ENCODE data around the gene GLI3.

GLI3 gene

GRCh38 chr7:42183547-42183946, 53.5 kb downstream of the GLI3 start:
- no peak overlapping the region for H3K4me3 ChIP-seq (ENCODE audit: low read length)
- DNase-seq (ENCODE audit: low read depth): no peak
- no peak for TF ChIP-seq CTCF (conservative IDR thresholded peaks at IDR 0.05; ENCODE audit: low read depth, low read length)

- no peak overlapping the region for H3K4me3 ChIP-seq (ENCODE audit: low read length)
- no peak for DNase-seq (ENCODE audit: low read depth)
- no peak for TF ChIP-seq CTCF (conservative IDR thresholded peaks at IDR 0.05; ENCODE audit: low read depth, low read length)
These were observed 55.4 kb downstream of the GLI3 start for GRCh38 chr7:42181566-42181965.

GRCh38 chr7:42180806-42181205, 56.2 kb downstream of the GLI3 start:
- H3K4me3 ChIP-seq (ENCODE audit: low read length): no peak overlapping the region
- no peak for DNase-seq (ENCODE audit: low read depth)
- no peak for TF ChIP-seq CTCF (conservative IDR thresholded peaks at IDR 0.05; ENCODE audit: low read depth, low read length)

- H3K4me3 ChIP-seq (ENCODE audit: low read length): no peak overlapping the region
- TF ChIP-seq CTCF (conservative IDR thresholded peaks at IDR 0.05; ENCODE audit: low read depth, low read length): no peak
- DNase-seq (ENCODE audit: low read depth): no peak
These were observed 60.3 kb downstream of the GLI3 start for GRCh38 chr7:42176724-42177101.

GRCh38 chr7:42175834-42176723, 60.9 kb downstream of the GLI3 start:
- TF ChIP-seq CTCF (conservative IDR thresholded peaks at IDR 0.05; ENCODE audit: low read depth, low read length): no peak
- no peak for DNase-seq (ENCODE audit: low read depth)
- H3K4me3 ChIP-seq (ENCODE audit: low read length): no peak overlapping the region

- no peak for TF ChIP-seq CTCF (conservative IDR thresholded peaks at IDR 0.05; ENCODE audit: low read depth, low read length)
- DNase-seq (ENCODE audit: low read depth): no peak
- H3K4me3 ChIP-seq (ENCODE audit: low read length): no peak overlapping the region
These were observed 62.6 kb downstream of the GLI3 start for GRCh38 chr7:42174391-42174912.

GRCh38 chr7:42170724-42171123, 66.3 kb downstream of the GLI3 start:
- TF ChIP-seq CTCF (conservative IDR thresholded peaks at IDR 0.05; ENCODE audit: low read depth, low read length): no peak
- DNase-seq (ENCODE audit: low read depth): peak; percentile 29

More at GRCh38 chr7:42170724-42171123, 66.3 kb downstream of the GLI3 start:
- no peak overlapping the region for H3K4me3 ChIP-seq (ENCODE audit: low read length)
